GM19099 (cell line): ENCODE measurements around the gene LRRC4B.

ENCODE experiments used
- POLR2A ChIP-seq: IDR thresholded peaks from 3 replicates; pipeline ENCODE4 v1.6.1; 2011; ENCODE audit warnings: low read depth; ENCODE audit not compliant: insufficient read length; ENCODE audit errors: extremely low read depth

Gene LRRC4B

GRCh38 chr19:50547385-50548190 is 20.6 kb downstream of the LRRC4B start:
- no peak for TF ChIP-seq POLR2A

GRCh38 chr19:50546527-50547221 is 21.6 kb downstream of the LRRC4B start:
- no peak for TF ChIP-seq POLR2A

- no peak for TF ChIP-seq POLR2A
Observed at GRCh38 chr19:50542943-50543342, 25.3 kb downstream of the LRRC4B start.

- no peak for TF ChIP-seq POLR2A
Observed at GRCh38 chr19:50537769-50538230, 30.4 kb downstream of the LRRC4B start.

GRCh38 chr19:50537306-50537685 is 30.9 kb downstream of the LRRC4B start:
- TF ChIP-seq POLR2A, result no peak

- TF ChIP-seq POLR2A, result no peak
Observed at GRCh38 chr19:50536662-50537305, 31.5 kb downstream of the LRRC4B start.

- TF ChIP-seq POLR2A, result no peak
Observed at GRCh38 chr19:50535672-50536187, 32.5 kb downstream of the LRRC4B start.

- TF ChIP-seq POLR2A, result no peak
Observed at GRCh38 chr19:50534478-50534877, 33.8 kb downstream of the LRRC4B start.

GRCh38 chr19:50532952-50533351 is 35.3 kb downstream of the LRRC4B start:
- TF ChIP-seq POLR2A, result no peak

- no peak for TF ChIP-seq POLR2A
Observed at GRCh38 chr19:50531171-50531612, 37.0 kb downstream of the LRRC4B start.

- no peak for TF ChIP-seq POLR2A
Observed at GRCh38 chr19:50522881-50523280, 45.4 kb downstream of the LRRC4B start.

- TF ChIP-seq POLR2A, result no peak
Observed at GRCh38 chr19:50520822-50521465, 47.3 kb downstream of the LRRC4B start.

- TF ChIP-seq POLR2A, result no peak
Observed at GRCh38 chr19:50519006-50519575, 49.1 kb downstream of the LRRC4B start.
